NCI-H446 (cell line): ENCODE measurements around the gene ARSD.
"Not testable (repeated sequence)": the region's sequence is repeated elsewhere in the genome, so short reads cannot be mapped to it uniquely, and the experiment has no call there.

Experiments used
- DNase-seq, 2 experiments: peaks; one replicate each; lab custom pipeline; 2025; lab: John Stamatoyannopoulos, UW

The ARSD gene

GRCh38 chrX:2892816-2893215 is 36.3 kb downstream of the ARSD start:
- no peak for DNase-seq

GRCh38 chrX:2890536-2891460 is 38.3 kb downstream of the ARSD start:
- not testable (repeated sequence) for DNase-seq

GRCh38 chrX:2889706-2890490 is 39.2 kb downstream of the ARSD start:
- DNase-seq, result not testable (repeated sequence)

- DNase-seq, result no peak
Measured at GRCh38 chrX:2889045-2889605, 40.0 kb downstream of the ARSD start.

- no peak for DNase-seq
Measured at GRCh38 chrX:2888309-2888708, 40.8 kb downstream of the ARSD start.

- no peak for DNase-seq
Measured at GRCh38 chrX:2883770-2884169, 45.4 kb downstream of the ARSD start.

GRCh38 chrX:2879670-2880069 is 49.5 kb downstream of the ARSD start:
- no peak for DNase-seq

GRCh38 chrX:2878563-2878962 is 50.6 kb downstream of the ARSD start:
- no peak for DNase-seq

GRCh38 chrX:2875798-2876399 is 53.2 kb downstream of the ARSD start:
- peak in 1 of 2 experiments; percentile 2 for DNase-seq

GRCh38 chrX:2875136-2875481 is 54.0 kb downstream of the ARSD start:
- DNase-seq, result no peak

GRCh38 chrX:2874222-2875135 is 54.7 kb downstream of the ARSD start:
- DNase-seq, result no peak

GRCh38 chrX:2872671-2873277 is 56.4 kb downstream of the ARSD start:
- no peak for DNase-seq

GRCh38 chrX:2871831-2872230 is 57.3 kb downstream of the ARSD start:
- DNase-seq, result no peak

GRCh38 chrX:2870650-2871049 is 58.5 kb downstream of the ARSD start:
- DNase-seq, result no peak

GRCh38 chrX:2867206-2867605 is 61.9 kb downstream of the ARSD start:
- DNase-seq, result no peak

GRCh38 chrX:2863646-2864045 is 65.5 kb downstream of the ARSD start:
- DNase-seq, result no peak

GRCh38 chrX:2862404-2862803 is 66.7 kb downstream of the ARSD start:
- DNase-seq, result no peak

- DNase-seq, result no peak
Measured at GRCh38 chrX:2859197-2859797, 69.8 kb downstream of the ARSD start.

GRCh38 chrX:2857566-2857965 is 71.6 kb downstream of the ARSD start:
- DNase-seq, result no peak

- DNase-seq, result no peak
Measured at GRCh38 chrX:2855761-2856160, 73.4 kb downstream of the ARSD start.
